Glutamatergic neuron (in vitro differentiated cells): ENCODE results near the gene STK4. TPM values are rescaled to one million over a fixed set of nuclear protein-coding genes. Genes with fewer than 3 reads are reported as not detected.
"Not testable (repeated sequence)": the region's sequence is repeated elsewhere in the genome, so short reads cannot be mapped to it uniquely, and the experiment has no call there.

ENCODE experiments used
- DNase-seq: peaks from one replicate; pipeline ENCODE4 v3.0.0; 2022
- H3K27ac Mint-ChIP-seq: one replicate; pipeline ENCODE4 v1.8.0; 2020; ENCODE audit warnings: mild to moderate bottlenecking, mixed read lengths, inconsistent platforms; ENCODE audit not compliant: unreplicated experiment
- H3K27me3 Mint-ChIP-seq: one replicate; pipeline ENCODE4 v1.8.0; 2020; ENCODE audit warnings: mild to moderate bottlenecking, moderate library complexity, mixed read lengths, inconsistent platforms; ENCODE audit not compliant: unreplicated experiment
- H3K36me3 Mint-ChIP-seq: one replicate; pipeline ENCODE4 v1.8.0; 2020; ENCODE audit warnings: mild to moderate bottlenecking, mixed read lengths, inconsistent platforms; ENCODE audit not compliant: unreplicated experiment
- H3K4me1 Mint-ChIP-seq: one replicate; pipeline ENCODE4 v1.8.0; 2020; ENCODE audit warnings: mild to moderate bottlenecking, low read depth, mixed read lengths, inconsistent platforms; ENCODE audit not compliant: unreplicated experiment
- H3K4me3 Mint-ChIP-seq: one replicate; pipeline ENCODE4 v1.8.0; 2020; ENCODE audit warnings: mild to moderate bottlenecking, mixed read lengths, inconsistent platforms; ENCODE audit not compliant: unreplicated experiment
- H3K9me3 Mint-ChIP-seq: one replicate; pipeline ENCODE4 v1.8.0; 2020; ENCODE audit warnings: mild to moderate bottlenecking, moderate library complexity, mixed read lengths, inconsistent platforms; ENCODE audit not compliant: unreplicated experiment
- total RNA-seq: library from RNA; stranded (reverse); fragmentation: NEBNext Ultra II Directional; extraction: Animal tissue kit (Norgen Biotek cat#: 25700); gene quantifications from one replicate; pipeline ENCODE4 v1.2.1, GENCODE V29; 2021; ENCODE audit not compliant: unreplicated experiment
- TF ChIP-seq, protein P1 (sequence below): fragments of 200-600 bp; sonication (generic); IDR thresholded peaks from one replicate; pipeline ENCODE4 v1.5.0; 2021; ENCODE audit not compliant: partially characterized antibody, unreplicated experiment

STK4 gene
- total RNA-seq, 1 donor from 2014 or later = 32.6 TPM

DNA sequence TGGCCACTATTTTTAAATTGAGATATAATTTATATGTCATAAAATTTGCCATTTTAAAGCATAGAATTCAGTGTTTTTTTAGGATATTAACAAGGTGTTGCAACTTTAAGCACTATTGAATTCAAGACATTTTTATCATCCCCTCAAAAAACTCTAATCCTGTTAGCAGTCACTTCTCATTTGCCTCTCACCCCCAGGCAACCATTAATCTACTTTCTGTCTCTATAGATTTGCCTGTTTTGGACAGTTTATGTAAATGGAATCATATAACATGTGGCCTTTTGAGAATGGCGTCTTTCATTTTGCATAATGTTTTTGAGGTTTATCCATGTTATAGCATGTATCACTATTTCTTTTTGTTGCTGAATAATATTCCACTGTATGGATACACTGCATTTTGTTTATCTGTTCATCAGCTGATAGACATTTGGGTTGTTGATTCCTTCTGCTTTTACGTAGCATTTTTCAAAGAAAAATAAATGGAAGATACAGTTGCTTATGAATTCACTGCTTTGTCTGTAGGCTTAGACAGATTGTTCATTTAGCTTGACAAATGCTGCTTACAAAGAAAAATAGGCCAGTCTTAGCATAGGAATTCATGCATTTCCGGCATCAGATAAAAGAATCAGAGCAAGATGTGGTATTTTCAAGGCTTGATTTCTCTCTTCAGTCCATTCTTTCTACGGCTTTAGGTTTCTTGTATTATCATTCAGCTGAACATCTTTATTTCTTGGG, 52.9 kb downstream of the STK4 start:
- Mint-ChIP-seq H3K36me3 (no peaks in the 10 kb centered on the region), H3K4me1 (peaks cover 9% of the 10 kb centered on the region), H3K4me3 (no peak overlapping the region), H3K27ac (no peak overlapping the region), H3K9me3 (no peaks in the 10 kb centered on the region), H3K27me3 (no peaks in the 10 kb centered on the region)
- TF ChIP-seq, protein P1, sequence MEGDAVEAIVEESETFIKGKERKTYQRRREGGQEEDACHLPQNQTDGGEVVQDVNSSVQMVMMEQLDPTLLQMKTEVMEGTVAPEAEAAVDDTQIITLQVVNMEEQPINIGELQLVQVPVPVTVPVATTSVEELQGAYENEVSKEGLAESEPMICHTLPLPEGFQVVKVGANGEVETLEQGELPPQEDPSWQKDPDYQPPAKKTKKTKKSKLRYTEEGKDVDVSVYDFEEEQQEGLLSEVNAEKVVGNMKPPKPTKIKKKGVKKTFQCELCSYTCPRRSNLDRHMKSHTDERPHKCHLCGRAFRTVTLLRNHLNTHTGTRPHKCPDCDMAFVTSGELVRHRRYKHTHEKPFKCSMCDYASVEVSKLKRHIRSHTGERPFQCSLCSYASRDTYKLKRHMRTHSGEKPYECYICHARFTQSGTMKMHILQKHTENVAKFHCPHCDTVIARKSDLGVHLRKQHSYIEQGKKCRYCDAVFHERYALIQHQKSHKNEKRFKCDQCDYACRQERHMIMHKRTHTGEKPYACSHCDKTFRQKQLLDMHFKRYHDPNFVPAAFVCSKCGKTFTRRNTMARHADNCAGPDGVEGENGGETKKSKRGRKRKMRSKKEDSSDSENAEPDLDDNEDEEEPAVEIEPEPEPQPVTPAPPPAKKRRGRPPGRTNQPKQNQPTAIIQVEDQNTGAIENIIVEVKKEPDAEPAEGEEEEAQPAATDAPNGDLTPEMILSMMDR = no peak
- DNase-seq = no peak

DNA sequence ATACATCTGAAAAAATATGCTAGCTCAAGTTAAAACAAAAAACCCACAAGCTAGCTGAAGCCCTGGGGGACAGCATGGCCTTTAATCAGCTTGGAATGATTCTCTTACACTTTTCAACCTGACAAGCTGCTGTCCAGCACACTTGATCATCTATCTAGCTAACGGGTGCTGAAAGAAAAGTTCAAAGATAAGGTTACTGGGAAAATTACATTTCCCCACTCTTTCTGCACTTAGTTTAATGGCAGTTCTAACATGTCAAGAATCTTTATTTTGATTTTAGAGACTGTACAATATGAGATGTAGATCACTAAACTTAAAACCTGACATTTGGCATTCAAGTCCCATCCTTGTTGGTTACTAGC, 53.4 kb downstream of the STK4 start:
- Mint-ChIP-seq H3K27me3 (no peaks in the 10 kb centered on the region), H3K27ac (no peak overlapping the region), H3K4me3 (no peak overlapping the region), H3K4me1 (peaks cover 7% of the 10 kb centered on the region), H3K9me3 (no peaks in the 10 kb centered on the region), H3K36me3 (no peaks in the 10 kb centered on the region)
- no peak for DNase-seq
- TF ChIP-seq, protein P1 = no peak

DNA sequence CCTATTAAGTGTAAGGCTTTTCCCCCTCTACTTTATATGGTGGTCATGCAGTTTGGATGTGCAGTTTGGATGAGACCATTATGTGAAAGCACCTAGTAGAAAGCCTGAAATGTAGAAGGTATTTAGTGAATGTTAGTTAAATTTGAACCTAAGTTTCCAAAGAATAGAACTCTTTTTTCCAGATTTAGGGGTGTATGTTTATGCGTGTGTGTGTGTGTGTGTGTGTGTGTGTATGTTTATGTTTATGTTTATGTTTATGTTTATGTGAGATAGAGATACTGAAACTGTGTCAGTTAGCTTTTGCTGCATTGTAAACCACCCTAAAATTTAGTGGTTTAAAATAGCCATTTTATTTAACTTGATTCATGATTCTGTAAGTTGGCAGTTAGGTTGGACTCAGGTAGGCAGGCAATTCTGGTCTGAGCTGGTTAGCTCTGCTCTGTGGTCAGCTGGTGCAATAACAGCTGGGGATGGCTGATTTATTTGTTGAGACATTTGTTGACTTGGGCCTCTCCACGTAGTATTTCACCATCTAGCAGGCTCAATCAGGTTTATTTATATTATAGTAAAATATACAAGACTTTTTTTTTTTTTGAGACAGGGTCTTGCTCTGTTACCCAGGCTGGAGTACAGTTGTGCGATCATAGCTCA, 54.0 kb downstream of the STK4 start:
- Mint-ChIP-seq H3K27ac (no peak overlapping the region), H3K4me1 (peaks cover 6% of the 10 kb centered on the region), H3K4me3 (no peak overlapping the region), H3K36me3 (no peaks in the 10 kb centered on the region), H3K27me3 (no peaks in the 10 kb centered on the region), H3K9me3 (no peaks in the 10 kb centered on the region)
- TF ChIP-seq, protein P1 = no peak
- no peak for DNase-seq

DNA sequence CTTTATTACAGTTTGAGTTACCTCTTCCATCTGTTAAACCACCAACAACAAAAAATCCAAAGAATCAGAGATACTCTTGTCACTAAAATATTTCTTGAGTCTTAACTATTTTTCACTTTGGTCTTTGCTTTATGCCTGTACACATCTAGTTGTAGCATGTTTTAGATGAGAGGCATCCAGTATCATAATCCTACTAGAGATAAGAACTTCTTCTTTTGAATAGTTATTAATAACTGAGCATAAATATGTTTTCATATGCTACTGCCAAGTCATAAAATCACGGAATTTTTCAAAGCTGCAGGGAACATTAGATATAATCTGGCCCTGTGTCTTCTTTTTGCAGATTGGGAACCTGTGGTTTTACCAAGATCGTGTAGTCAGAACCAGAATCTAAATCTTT, 55.3 kb downstream of the STK4 start:
- TF ChIP-seq, protein P1 = no peak
- no peak overlapping the region for H3K4me3 Mint-ChIP-seq
- no peaks in the 10 kb centered on the region for H3K36me3 Mint-ChIP-seq
- H3K4me1 Mint-ChIP-seq = peaks cover 6% of the 10 kb centered on the region
- H3K27me3 Mint-ChIP-seq = no peaks in the 10 kb centered on the region
- DNase-seq = no peak
- no peaks in the 10 kb centered on the region for H3K9me3 Mint-ChIP-seq
- no peak overlapping the region for H3K27ac Mint-ChIP-seq

DNA sequence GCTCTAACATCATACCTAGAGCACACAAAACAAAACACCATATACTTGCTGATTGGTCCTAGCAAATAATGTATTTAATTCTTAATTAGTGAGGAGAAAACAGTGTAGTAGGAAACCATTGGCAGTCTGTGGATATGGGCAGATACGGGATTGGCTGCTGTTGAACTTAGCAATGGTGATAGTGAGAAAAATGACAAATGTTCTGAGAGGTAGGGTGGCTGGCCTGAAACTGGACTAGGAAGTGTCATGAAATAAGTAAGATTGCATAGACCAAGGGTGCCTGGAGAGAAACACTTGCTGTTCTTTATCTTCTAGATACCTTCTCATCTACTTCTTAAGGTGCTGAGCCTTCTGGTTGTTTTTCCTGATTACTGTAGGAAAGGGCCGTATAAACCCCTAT, 56.8 kb downstream of the STK4 start:
- not testable (repeated sequence) for H3K9me3 Mint-ChIP-seq, H3K27ac Mint-ChIP-seq

More for the DNA sequence above, 56.8 kb downstream of the STK4 start:
- H3K27me3 Mint-ChIP-seq, DNase-seq, H3K4me3 Mint-ChIP-seq, H3K4me1 Mint-ChIP-seq, H3K36me3 Mint-ChIP-seq: not testable (repeated sequence)
